Adrenal gland (tissue), 5 donors: Measurements from ENCODE around the gene EFTUD2.

Experiments used
- POLR2A ChIP-seq, 2 donors: fragments of 450-650 bp; IDR thresholded peaks; one replicate each; pipeline ENCODE4 v1.6.1; 2017; ENCODE audit warnings: antibody characterized with exemption in 2 of 2, mild to moderate bottlenecking in 2 of 2, moderate library complexity in 1 of 2
- TF ChIP-seq, protein P1 (sequence below), 6 experiments: fragments of 450-650 bp in 4 of 6; fragments of 200-600 bp in 2 of 6; sonication (generic) in 1 of 6; IDR thresholded peaks; 1 replicate in 5 of 6; 2 replicates in 1 of 6; pipeline versions ENCODE4 v1.5.1 to v1.8.0; 2016 to 2021; ENCODE audit warnings: antibody characterized with exemption in 6 of 6, mild to moderate bottlenecking in 2 of 6, moderate library complexity in 1 of 6
- donor health status: DM: no; HTN: no; CAD: no.

DNA sequence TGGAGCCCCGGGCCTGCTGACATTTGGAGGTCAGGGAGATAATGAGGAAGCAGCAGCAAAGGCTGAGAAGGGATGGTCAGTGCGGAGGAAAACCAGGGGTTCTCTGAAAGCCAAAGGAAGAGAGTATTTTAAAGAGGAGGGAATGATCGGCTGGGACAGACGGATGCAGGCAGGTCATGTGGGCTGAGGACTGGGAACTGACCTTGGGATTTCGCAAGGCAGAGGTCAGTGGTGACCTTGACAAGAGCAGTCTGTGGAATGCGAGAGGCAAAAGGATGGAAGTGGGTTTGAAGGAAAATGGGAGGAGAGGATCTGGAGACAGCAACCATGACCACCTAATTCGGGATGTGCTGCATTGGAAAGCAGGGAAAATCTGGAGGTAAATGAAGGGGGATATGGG is 10.2 kb downstream of the EFTUD2 start:
- TF ChIP-seq, protein P1, sequence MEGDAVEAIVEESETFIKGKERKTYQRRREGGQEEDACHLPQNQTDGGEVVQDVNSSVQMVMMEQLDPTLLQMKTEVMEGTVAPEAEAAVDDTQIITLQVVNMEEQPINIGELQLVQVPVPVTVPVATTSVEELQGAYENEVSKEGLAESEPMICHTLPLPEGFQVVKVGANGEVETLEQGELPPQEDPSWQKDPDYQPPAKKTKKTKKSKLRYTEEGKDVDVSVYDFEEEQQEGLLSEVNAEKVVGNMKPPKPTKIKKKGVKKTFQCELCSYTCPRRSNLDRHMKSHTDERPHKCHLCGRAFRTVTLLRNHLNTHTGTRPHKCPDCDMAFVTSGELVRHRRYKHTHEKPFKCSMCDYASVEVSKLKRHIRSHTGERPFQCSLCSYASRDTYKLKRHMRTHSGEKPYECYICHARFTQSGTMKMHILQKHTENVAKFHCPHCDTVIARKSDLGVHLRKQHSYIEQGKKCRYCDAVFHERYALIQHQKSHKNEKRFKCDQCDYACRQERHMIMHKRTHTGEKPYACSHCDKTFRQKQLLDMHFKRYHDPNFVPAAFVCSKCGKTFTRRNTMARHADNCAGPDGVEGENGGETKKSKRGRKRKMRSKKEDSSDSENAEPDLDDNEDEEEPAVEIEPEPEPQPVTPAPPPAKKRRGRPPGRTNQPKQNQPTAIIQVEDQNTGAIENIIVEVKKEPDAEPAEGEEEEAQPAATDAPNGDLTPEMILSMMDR (IDR thresholded peaks at IDR 0.05), result no peak
- no peak for TF ChIP-seq POLR2A (IDR thresholded peaks at IDR 0.05)
